NCI-H2029 (cell line): ENCODE data around the gene PIGP.
A peak's percentile ranks its signal among the peaks of the same experiment; 100 is the strongest.
"Not testable (repeated sequence)": the region's sequence is repeated elsewhere in the genome, so short reads cannot be mapped to it uniquely, and the experiment has no call there.

Experiments
- DNase-seq: peaks from one replicate; lab custom pipeline; 2025; lab: John Stamatoyannopoulos, UW

Gene PIGP

DNA sequence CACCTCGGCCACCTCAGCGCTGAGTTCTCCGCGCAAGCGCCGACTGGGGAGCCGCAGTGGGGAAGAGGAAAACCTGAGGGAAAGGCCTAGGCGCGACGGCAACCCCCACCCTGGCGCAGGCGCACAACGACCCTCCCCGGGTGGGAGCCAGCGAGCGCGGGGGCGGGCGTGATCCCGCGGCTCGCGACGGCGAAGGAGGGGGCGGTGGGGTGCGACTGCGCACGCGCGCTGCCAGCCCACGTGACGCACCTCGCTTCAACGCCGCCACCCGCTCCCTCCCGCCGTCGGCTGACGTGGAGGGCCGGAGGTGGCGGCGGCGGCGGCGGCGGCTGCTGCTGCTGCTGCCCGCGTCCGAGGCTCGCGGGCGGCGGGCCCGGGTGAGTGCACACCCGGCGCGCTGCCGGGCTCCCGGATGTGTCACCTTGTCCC is at the start of gene PIGP, which contains the start of gene TTC3:
TSS of gene PIGP (minus strand) at position 84 of the 429 bp plus-strand sequence. CDS start 556 bp downstream, outside the sequence.
TSS of gene TTC3 (plus strand) at position 267 of the 429 bp plus-strand sequence. CDS start 14,004 bp downstream, outside the sequence.
- peak; percentile 87 for DNase-seq

GRCh38 chr21:37119421-37120218 is 46.7 kb upstream of the PIGP start:
- no peak for DNase-seq

DNA sequence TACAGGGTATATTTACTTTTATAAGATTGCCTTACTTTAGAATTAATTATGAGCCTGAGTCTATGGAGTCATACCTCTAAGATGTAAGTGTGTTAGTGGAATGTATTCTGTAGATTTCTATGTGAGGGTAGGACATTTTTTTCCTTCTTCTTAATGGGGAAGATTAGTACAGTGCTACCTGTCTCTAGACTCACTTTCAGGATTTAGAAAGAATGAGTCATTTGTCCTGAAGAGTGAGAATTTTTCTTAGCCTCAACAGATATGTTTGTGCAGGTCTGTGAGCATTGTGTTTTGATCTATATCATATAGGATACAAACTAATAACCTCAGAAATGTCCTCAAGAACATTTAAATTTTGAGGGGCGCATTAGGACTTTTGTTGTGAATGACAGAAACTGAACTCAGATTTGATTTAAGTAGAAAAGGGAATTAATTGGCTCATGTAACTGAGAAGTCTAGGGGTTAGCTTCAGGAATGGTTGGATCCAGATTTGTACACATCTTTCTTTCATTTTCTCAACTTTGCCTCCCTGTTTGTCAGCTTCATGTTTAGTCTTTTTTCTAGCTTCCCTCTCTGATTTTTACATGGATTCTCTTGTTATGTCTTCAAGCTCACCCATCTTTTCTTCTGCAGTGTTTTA is 45.4 kb upstream of the PIGP start:
- DNase-seq, result no peak

GRCh38 chr21:37117204-37117603 is 44.3 kb upstream of the PIGP start:
- no peak for DNase-seq

- not testable (repeated sequence) for DNase-seq
These were observed 43.6 kb upstream of the PIGP start for GRCh38 chr21:37116459-37116858.

GRCh38 chr21:37114301-37114700 is 41.4 kb upstream of the PIGP start:
- DNase-seq, result not testable (repeated sequence)

GRCh38 chr21:37111029-37111428 is 38.2 kb upstream of the PIGP start:
- not testable (repeated sequence) for DNase-seq

GRCh38 chr21:37106998-37107397 is 34.1 kb upstream of the PIGP start:
- DNase-seq, result no peak

DNA sequence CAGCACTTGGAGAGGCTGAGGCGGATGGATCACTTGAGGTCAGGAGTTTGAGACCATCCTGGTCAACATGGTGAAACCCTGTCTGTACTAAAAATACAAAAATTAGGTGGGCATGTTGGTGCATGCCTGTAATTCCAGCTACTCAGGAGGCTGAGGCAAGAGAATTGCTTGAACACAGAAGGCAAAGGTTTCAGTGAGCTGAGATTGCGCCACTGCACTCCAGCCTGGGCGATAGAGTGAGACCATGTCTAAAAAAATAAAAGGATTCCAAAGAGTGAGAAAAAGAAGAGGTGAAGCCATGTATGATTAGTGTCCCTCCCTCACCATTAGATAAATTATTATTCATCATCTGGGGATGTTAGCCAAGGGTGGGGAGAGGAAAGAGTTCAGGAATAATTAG is 29.9 kb upstream of the PIGP start:
- not testable (repeated sequence) for DNase-seq

GRCh38 chr21:37101384-37101783 is 28.5 kb upstream of the PIGP start:
- no peak for DNase-seq

DNA sequence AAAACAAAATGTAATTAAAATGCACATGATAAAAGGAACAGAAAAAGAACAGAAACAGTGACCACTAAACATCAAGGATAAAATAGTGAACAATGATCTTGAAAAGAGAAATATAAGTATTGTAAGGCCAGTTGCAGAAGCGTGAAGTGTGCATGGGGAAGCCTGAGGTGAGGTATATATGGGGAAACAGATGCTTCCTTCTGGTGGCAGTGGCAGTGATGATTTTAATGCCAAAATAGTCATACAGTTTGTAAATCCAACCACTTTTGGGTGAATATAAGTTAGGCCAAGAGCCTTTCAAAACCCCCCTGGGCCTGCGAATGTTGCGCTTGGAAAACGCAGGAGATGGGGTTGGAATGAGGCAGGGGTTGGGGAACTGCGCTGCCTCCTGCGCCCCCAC is 27.4 kb upstream of the PIGP start:
- no peak for DNase-seq

GRCh38 chr21:37098751-37099150 is 25.9 kb upstream of the PIGP start:
- no peak for DNase-seq

DNA sequence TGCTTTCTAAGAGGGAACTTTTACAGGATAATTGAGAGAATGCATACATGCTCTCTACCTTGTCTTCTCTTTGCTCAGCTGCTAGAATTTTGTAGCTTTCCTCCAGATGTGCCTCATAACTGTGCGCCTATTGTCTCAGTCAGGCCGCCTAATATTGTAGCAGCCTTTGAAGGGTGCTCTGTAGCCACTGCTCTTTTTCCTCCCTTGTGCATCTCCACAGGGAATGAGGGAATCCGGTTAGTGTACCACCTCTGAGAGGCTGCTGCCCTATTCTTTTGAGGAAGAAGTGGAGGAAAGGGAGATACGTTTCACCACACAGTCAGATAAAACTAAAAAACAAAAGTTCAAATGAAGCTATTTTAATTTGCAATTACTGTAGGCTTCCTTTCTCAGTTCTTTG is 22.9 kb upstream of the PIGP start:
- no peak for DNase-seq

DNA sequence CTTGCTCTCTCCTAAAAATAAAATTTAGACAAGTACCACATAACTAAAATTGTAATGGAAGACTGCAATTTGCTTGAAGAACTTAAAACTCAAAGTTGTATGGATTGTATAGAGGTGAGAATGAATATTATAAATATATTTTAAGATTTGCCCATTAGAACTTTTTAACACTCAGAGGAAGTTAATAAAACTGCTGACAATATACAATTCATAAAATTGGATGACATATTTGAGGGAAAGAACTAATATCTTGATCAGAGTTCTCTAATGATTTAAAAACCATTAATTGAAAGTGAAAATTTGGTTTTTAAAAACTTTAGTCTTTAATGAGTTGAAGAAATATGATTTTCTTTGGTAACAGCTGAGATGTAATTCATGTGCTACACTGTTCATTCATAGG is 21.1 kb upstream of the PIGP start:
- DNase-seq, result no peak

DNA sequence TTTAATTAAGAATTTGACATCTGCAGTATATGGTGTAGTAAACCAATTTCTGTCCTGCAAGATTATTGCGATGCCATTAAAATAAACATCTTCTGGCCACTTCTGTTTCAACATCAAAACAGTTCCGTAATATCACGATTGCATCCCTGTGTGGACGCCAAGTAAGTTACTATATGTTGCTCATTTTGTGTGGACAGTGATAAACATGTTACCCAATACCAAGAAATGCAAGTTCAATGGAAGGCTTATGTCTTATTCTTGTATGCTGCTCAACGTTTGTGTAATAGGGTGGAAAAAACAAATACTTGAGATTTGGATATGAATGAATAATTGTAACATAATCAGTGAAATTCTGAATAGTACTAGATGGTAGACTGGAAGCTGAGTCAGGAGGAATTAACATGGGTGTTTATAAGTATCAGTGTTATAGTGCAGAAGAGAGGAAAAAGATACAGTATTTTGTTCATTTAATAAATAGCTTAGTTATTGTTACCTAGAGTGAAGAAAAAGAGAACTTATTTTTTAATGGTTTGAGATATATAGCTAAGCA is 15.4 kb upstream of the PIGP start:
- no peak for DNase-seq

- no peak for DNase-seq
These were observed 14.3 kb upstream of the PIGP start for GRCh38 chr21:37087188-37087587.

DNA sequence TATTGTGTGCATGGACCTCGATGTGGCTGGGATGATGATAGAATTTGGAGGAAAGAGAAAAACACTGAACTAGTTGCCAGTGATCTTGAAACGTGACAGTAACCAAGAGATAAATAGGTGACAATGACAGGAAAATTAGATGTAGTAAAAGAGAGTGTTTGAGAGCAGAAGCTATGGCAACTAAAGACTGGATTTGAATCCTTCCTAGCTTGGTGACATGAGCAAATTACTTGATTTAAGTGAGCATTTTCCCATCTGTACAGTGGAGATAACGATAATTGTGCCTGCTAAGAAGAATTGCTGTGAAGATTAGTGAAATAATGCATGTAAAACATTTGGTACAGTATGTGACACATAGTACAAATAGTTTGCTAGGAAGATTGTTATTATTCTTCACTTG is 12.9 kb upstream of the PIGP start:
- no peak for DNase-seq

DNA sequence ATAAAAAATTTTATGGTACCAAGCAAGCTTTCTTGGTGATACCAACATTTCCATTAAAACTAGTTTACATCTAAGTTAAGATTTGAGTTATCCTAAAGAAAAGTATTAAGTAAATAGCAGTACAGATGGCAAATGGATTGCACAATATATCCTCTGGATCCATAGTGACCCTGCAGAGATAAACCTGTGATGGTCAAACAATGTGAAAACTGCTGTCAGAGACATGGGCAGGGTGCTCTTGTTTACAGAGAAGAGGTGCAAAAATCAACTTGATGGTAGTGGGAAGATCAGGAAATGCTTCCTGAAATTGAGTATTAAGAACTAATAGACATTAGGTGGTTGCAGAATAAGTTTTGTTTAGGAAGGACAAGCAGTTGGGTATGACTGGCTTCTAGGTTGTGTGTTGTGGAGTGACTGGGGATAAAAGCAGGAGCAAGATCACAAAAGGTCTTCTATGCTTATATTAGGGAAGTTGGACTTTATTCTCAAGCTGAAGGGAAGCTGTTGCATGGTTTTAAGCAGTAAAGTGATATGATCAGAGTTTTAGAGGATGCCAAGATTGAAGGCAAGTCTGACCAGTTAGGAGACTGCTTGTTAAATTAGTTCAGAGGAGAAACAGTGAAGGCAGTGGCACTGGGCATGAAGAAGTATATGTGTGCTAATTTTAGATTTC is 10.1 kb upstream of the PIGP start:
- no peak for DNase-seq

DNA sequence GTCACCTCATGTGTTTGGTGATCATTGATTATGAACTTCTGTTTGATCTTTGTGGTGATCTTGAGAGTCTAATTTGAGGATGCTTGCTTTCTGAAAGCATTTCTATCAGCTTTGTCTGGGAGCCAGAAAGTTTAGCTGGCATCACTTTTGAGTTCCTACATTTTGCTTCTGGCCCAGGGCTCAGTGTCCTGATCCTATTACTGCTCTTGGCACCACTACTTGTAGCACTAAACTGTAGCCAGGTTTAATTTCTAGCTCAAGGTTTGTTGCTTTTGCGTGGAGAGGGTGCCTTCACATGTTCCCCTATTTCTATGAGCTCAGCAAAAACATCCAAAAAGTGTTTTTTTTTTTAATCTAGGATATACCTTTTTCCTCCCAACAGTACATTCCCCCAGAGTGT is 9.5 kb upstream of the PIGP start:
- no peak for DNase-seq

DNA sequence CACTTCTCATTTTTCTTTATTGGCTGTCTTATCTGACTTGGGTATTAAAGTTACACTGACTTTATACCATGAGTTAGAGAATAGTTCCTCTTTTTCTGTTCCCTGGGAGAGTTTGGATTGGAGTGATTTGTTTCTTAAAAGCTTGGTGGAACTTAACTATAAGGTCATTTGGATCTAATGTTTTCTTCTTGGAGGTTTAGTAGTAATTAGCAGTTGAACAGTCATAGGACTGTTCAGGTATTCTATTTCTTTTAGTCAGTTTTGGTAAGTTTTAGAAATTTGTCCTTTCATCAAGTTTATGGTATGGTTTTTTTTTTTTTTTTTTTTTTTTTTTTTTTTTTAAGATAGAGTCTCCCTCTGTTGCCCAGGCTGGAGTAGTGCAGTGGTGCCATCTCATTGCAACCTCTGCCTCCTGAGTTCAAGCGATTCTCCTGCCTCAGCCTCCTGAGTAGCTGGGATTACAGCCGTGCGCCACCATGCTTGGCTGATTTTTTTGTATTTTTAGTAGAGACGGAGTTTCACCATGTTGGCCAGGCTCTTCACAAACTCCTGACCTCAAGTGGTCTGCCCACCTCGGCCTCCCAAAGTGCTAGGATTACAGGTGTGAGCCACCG is 6.4 kb upstream of the PIGP start:
- DNase-seq, result no peak

DNA sequence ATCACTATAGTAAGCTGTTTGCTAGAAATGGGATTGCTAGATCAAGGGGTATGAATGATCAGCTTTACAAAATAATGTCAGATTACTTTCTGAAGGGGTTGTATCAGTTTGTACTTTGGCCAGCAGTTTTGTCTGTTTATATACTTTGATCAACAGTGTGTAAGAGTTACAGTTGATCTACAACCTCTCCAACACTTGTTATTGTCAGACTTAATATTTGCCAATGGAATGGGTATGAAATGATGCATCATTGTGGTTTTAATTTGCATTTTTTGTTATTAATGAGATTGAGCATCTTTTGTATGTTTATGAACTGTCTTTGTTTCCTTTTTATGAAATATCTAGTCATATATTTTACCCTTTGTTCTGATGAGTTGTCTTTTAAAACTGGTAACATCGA is 4.5 kb upstream of the PIGP start:
- no peak for DNase-seq
